Skeletal muscle satellite cell (primary cell): ENCODE measurements around the gene CHMP3.
"Not testable (repeated sequence)": the region's sequence is repeated elsewhere in the genome, so short reads cannot be mapped to it uniquely, and the experiment has no call there.

Experiments used
- H3K27me3 ChIP-seq: 2 replicates; pipeline ENCODE4 v1.7.0; 2013; ENCODE audit warnings: low read length; ENCODE audit not compliant: control insufficient read depth, insufficient read depth
- H3K36me3 ChIP-seq: 2 replicates; pipeline ENCODE4 v1.7.0; 2013; ENCODE audit warnings: mild to moderate bottlenecking, control low read depth, low read length; ENCODE audit not compliant: insufficient read depth
- H3K4me1 ChIP-seq: 2 replicates; pipeline ENCODE4 v1.7.0; 2013; ENCODE audit warnings: low read length; ENCODE audit not compliant: control insufficient read depth, insufficient read depth
- H3K4me2 ChIP-seq: 2 replicates; pipeline ENCODE4 v1.7.0; 2013; ENCODE audit warnings: mild to moderate bottlenecking, low read length
- H3K4me3 ChIP-seq: 2 replicates; pipeline ENCODE4 v1.7.0; 2013; ENCODE audit warnings: low read length
- H3K9ac ChIP-seq: 2 replicates; pipeline ENCODE4 v1.7.0; 2013; ENCODE audit warnings: mild to moderate bottlenecking, low read depth, low read length, moderate library complexity
- H3K9me3 ChIP-seq: replicated peaks from 2 replicates; pipeline ENCODE4 v1.7.0; 2013; ENCODE audit warnings: mild to moderate bottlenecking, control low read depth, low read length

The CHMP3 gene

DNA sequence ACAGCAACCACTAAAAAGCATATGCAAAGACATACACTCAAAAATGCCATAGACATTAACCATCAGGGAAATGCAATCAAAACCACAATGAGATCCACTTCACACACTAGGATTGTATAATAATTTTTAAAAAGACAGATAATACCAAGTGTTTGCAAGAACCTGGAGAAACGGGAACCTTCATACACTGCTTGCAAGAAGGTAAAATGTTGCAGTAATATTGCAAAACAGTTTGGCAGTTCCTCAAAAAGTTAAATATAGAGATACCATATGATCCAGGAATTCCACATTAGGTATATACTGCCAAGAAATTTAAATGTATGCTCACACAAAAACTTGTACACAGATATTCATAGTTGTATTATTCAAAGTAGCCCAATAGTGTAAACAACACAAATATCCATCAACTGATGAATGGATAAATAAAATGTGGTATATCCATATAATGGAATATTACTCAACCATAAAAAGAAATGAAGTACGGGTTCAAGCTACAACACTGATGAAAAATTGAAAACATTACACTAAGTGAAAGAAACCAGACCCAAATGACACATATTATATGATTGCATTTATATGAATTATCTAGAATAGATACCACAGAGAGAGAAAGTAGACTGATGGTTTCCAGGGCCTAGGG, 14.7 kb upstream of the CHMP3 start:
- H3K4me3 ChIP-seq = no peak overlapping the region
- no peak overlapping the region for H3K9ac ChIP-seq
- H3K27me3 ChIP-seq = no peaks in the 10 kb centered on the region
- no peaks in the 10 kb centered on the region for H3K36me3 ChIP-seq
- H3K4me2 ChIP-seq = no peak overlapping the region
- no peaks in the 10 kb centered on the region for H3K4me1 ChIP-seq
- H3K9me3 ChIP-seq = no peaks in the 10 kb centered on the region

DNA sequence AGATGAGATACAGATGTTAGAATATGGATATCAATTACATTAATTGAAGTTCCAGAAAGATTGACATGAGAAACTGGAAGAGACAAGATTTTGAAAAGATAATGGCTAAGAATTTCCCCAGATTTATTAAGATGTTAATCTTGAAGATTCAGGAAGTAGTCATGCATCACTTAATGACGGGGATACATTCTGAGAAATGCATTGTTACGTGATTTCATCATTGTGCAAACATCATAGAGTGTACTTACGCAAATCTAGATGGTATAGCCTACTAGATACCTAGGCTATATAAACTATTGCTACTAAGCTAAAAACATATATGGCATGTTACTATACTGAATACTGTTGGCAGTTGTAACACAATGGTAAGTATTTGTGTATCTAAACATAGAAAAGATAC, 6.8 kb upstream of the CHMP3 start:
- H3K27me3 ChIP-seq = no peaks in the 10 kb centered on the region
- H3K4me2 ChIP-seq = no peak overlapping the region
- H3K9me3 ChIP-seq = no peaks in the 10 kb centered on the region
- no peaks in the 10 kb centered on the region for H3K36me3 ChIP-seq
- no peak overlapping the region for H3K4me3 ChIP-seq
- no peak overlapping the region for H3K9ac ChIP-seq
- no peaks in the 10 kb centered on the region for H3K4me1 ChIP-seq

DNA sequence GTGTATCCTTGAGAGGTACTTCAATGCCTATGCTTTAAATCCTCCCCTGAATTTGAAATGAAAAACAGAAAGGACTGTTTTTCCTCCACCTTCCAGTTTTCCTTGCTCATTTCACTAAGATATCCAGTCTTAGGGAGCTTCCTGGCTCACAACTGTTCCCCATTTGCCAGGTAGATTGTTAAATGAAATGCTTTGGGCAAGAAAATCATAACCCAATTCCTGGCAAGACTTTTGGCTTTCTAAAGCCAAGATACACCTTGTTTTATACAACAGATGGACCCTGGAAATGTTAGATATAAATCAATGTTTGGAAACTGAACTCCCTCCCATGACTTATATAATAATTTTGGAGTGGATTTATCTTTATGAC, 3.6 kb upstream of the CHMP3 start:
- H3K9ac ChIP-seq = no peak overlapping the region
- no peaks in the 10 kb centered on the region for H3K9me3 ChIP-seq
- no peaks in the 10 kb centered on the region for H3K27me3 ChIP-seq
- no peak overlapping the region for H3K4me2 ChIP-seq
- peaks cover 9% of the 10 kb centered on the region for H3K4me1 ChIP-seq
- no peaks in the 10 kb centered on the region for H3K36me3 ChIP-seq
- H3K4me3 ChIP-seq = no peak overlapping the region

DNA sequence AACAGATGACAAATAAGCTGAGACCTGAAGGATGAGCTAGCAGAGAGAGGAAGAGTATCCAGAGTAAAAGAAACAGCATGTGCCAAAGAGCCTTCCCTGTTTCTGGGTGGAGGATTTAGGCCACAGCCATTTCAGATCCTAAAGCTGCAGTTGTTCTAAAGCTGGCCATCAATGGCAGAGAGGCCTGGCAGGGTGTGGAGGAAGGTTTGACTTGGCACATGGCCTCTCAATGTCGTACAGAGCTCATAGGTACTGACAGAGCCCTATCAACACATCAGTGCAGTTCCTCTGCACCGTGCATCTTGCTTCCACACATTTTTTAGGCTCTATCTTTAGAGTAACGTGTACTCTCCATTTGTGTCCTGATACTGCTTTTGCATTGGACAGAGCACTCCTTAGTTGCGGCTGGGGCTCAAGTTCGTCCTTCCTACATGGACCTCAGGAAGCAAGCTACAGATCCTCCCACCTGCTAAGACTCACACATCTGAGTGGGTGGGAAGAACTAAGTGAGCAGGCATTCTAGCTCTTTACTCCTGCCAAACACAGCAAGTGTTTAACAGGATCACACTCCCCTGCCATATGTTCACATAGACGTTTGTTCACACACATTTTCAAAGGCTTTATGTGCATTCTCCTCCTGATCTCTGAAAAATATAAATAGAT, 3.0 kb upstream of the CHMP3 start:
- H3K27me3 ChIP-seq = no peaks in the 10 kb centered on the region
- H3K9me3 ChIP-seq = no peaks in the 10 kb centered on the region
- H3K4me3 ChIP-seq = no peak overlapping the region
- H3K4me2 ChIP-seq = no peak overlapping the region
- H3K36me3 ChIP-seq = no peaks in the 10 kb centered on the region
- H3K4me1 ChIP-seq = peaks cover 11% of the 10 kb centered on the region
- H3K9ac ChIP-seq = no peak overlapping the region

DNA sequence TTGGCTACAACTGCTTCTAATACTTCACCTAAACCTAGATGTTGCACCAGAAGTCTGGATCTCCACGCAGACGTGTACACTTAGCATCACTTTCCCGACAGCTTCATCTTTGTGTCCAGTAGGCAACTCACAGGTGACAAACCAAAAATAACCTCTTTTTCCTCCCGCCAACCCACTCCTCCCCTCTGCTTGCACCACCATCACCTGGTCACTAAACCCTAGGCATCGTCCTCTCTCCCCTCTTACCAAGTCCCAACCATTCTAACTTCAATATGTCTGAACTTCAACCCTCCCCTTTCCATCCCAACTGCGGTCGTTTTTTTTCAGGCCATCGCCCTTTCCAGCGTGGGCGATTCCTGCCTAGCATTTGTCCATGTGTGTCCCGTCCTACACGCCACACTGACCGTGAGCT, 413 bp upstream of the CHMP3 start:
- peak overlapping the region; percentile 96 for H3K4me3 ChIP-seq
- H3K4me2 ChIP-seq = peak overlapping the region; percentile 85
- peaks cover 11% of the 10 kb centered on the region for H3K4me1 ChIP-seq
- H3K27me3 ChIP-seq = no peaks in the 10 kb centered on the region
- H3K36me3 ChIP-seq = no peaks in the 10 kb centered on the region
- H3K9ac ChIP-seq = peak overlapping the region; percentile 98
- H3K9me3 ChIP-seq = no peaks in the 10 kb centered on the region

DNA sequence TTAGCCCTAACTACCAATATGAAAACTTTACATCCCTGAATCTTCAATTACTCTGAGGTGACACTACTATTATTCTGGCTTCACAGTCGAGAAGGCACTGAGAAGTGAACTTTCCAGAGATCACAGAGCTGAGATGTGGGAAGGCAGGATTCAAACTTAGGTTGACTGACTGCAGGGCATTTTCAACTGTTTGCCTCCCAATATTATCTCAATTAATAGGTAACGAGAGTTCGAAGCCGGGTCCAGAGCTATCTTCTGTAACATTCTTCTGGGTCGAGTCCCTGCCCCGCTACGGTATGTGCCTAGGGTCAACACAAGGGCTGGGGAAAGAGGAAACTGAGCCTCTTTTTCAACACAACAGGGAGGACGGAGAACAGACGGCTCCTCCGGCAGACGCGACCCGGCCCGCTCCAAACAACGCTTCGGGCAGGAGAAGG, 740 bp downstream of the CHMP3 start:
- H3K4me2 ChIP-seq = peak overlapping the region; percentile 85
- peak overlapping the region; percentile 98 for H3K9ac ChIP-seq
- no peaks in the 10 kb centered on the region for H3K36me3 ChIP-seq
- peaks cover 16% of the 10 kb centered on the region for H3K4me1 ChIP-seq
- no peaks in the 10 kb centered on the region for H3K9me3 ChIP-seq
- no peaks in the 10 kb centered on the region for H3K27me3 ChIP-seq
- H3K4me3 ChIP-seq = peak overlapping the region; percentile 96

DNA sequence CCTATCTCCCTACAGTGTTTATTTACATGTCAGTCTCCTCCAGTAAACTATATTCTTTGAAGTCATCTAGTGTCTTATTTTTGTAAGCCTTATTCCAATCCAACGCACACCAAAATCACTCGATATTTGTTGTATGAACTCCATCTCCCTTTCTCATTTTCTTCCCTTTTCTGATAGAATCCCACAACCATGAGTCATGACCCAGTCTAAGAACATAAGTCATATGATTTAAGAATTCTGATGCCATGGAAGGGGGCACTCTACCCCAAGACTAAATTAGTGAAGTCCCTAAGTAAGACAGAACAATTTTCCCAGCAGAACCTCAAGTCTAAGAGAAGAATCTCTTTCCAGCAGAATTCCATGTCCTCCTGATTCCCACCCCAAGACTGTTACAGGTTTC, 5.4 kb downstream of the CHMP3 start:
- H3K9ac ChIP-seq = no peak overlapping the region
- H3K36me3 ChIP-seq = no peaks in the 10 kb centered on the region
- H3K9me3 ChIP-seq = no peaks in the 10 kb centered on the region
- H3K4me3 ChIP-seq = no peak overlapping the region
- H3K4me2 ChIP-seq = no peak overlapping the region
- peaks cover 11% of the 10 kb centered on the region for H3K4me1 ChIP-seq
- no peaks in the 10 kb centered on the region for H3K27me3 ChIP-seq

DNA sequence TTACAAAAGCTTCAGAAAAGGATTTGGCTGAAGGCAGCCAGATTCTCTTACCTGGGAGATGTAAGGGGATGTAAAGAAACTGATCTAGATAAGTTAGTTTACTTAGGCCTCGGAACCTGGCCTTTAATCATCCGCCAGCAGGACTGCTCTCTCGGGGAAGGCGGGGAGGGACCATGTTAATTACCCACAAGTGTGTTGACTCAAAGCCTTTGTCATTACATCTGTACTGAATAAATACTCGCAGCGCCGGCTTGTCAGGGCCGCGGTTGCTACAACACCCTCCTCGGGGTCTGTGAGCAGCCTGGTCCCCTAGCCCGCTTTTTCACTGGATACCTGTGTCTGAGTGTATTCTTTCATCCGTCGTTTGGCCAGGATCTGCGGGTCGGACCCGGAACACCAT, 6.7 kb downstream of the CHMP3 start:
- Histone ChIP-seq H3K4me1 (peaks cover 6% of the 10 kb centered on the region), H3K4me3 (no peak overlapping the region), H3K9ac (no peak overlapping the region), H3K9me3 (no peaks in the 10 kb centered on the region), H3K27me3 (no peaks in the 10 kb centered on the region), H3K36me3 (no peaks in the 10 kb centered on the region), H3K4me2 (no peak overlapping the region)

DNA sequence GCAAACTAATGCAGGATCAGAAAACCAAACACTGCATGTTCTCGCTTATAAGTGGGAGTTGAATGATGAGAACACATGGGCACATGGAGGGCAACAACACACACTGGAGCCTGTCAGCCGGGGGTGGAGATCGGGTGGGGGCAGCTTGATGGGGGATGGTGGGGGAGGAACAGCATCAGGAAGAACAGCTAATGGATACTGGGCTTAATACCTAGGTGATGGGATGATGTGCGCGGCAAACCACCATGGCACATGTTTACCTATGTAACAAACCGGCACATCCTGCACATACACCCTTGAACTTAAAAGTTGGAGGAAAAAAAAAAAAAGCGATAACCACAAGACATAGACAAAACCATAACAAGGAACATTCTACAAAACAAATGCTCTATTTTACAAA, 10.4 kb downstream of the CHMP3 start:
- no peaks in the 10 kb centered on the region for H3K36me3 ChIP-seq
- H3K4me2 ChIP-seq = no peak overlapping the region
- peaks cover 3% of the 10 kb centered on the region for H3K4me1 ChIP-seq
- no peaks in the 10 kb centered on the region for H3K27me3 ChIP-seq
- no peak overlapping the region for H3K4me3 ChIP-seq
- no peak overlapping the region for H3K9ac ChIP-seq
- H3K9me3 ChIP-seq = no peaks in the 10 kb centered on the region

DNA sequence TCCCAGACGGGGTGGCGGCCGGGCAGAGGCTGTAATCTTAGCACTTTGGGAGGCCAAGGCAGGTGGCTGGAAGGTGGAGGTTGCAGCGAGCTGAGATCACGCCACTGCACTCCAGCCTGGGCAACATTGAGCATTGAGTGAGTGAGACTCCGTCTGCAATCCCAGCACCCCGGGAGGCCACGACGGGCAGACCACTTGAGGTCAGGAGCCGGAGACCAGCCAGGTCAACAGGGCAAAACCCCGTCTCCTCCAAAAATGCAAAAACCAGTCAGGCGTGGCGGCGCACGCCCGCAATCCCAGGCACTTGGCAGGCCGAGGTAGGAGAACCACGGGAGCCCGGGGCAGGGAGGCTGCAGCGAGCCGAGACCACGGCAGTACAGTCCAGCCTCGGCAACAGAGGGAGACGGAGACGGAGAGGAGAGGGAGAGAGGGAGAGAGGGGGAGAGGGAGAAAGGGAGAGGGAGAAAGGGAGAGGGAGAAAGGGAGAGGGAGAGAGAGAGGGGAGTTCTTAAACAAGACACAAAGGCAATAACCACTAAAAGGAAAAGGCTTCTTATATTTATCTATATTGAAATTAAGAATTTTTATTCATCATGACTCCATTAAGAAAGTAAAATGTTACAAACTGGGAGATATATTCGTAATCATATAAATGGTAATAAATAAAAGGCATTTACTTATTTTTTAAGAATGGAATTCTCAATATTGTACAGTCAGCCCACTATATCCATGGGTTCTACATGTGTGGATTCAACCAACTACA, 13.1 kb downstream of the CHMP3 start:
- not testable (repeated sequence) for H3K36me3 ChIP-seq, H3K9me3 ChIP-seq

DNA sequence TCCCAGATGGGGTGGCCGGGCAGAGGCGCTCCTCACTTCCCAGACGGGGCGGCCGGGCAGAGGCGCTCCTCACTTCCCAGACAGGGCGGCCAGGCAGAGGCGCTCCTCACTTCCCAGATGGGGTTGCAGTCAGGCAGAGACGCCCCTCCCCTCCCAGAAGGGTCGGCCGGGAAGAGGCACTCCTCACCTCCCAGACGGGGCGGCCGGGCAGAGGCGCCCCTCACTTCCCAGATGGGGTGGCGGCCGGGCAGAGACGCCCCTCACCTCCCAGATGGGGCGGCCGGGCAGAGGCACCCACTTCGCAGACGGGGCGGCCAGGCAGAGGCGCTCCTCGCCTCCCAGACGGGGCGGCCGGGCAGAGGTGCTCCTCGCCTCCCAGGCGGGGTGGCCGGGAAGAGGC, 13.8 kb downstream of the CHMP3 start:
- H3K4me1 ChIP-seq, H3K9me3 ChIP-seq, H3K36me3 ChIP-seq, H3K4me2 ChIP-seq, H3K9ac ChIP-seq, H3K4me3 ChIP-seq, H3K27me3 ChIP-seq: not testable (repeated sequence)

More for the DNA sequence above, 13.1 kb downstream of the CHMP3 start:
- H3K4me2 ChIP-seq, H3K27me3 ChIP-seq, H3K4me1 ChIP-seq, H3K9ac ChIP-seq, H3K4me3 ChIP-seq: not testable (repeated sequence)
